ENCODE measurements around the gene ZBP1.

The ZBP1 gene

GRCh38 chr20:57621421-57622200, 1.4 kb upstream of the ZBP1 start:
- POLR2A ChIA-PET (ENCODE audit: low non-redundant PET), result interaction anchor here (0.7 kb wide), 1 partner anchor 1564 kb away, joined by 4 read pairs; no protein-coding TSS in a partner anchor

GRCh38 chr20:57620999-57621398, 773 bp upstream of the ZBP1 start:
- DNase-seq (ENCODE audit: low spot score), result no peak
- TF ChIP-seq CTCF (conservative IDR thresholded peaks at IDR 0.05; ENCODE audit: low read depth), result no peak
- ChIA-PET CTCF (interaction anchor here (0.5 to 1.2 kb wide), 3 partner anchors 11 to 453 kb away, joined by 3 to 6 read pairs (median 3); no protein-coding TSS in a partner anchor), POLR2A (ENCODE audit: low non-redundant PET) (no interaction called here)
- no peak overlapping the region for H3K27ac ChIP-seq

More at GRCh38 chr20:57621421-57622200, 1.4 kb upstream of the ZBP1 start:
- no peak for TF ChIP-seq CTCF (conservative IDR thresholded peaks at IDR 0.05; ENCODE audit: low read depth)
- peak; percentile 38 for DNase-seq (ENCODE audit: low spot score)
- H3K27ac ChIP-seq, result peak overlapping the region; percentile 52; the same call in 1 of the 2 replicates
- CTCF ChIA-PET, result interaction anchor here (0.5 to 3.6 kb wide), 23 partner anchors 12 to 717 kb away, joined by 3 to 20 read pairs (median 4); no protein-coding TSS in a partner anchor

- POLR2A ChIA-PET (ENCODE audit: low non-redundant PET), result no interaction called here
- TF ChIP-seq CTCF (conservative IDR thresholded peaks at IDR 0.05; ENCODE audit: low read depth), result no peak
- CTCF ChIA-PET, result interaction anchor here (0.6 to 2.7 kb wide), 5 partner anchors 13 to 561 kb away, joined by 3 to 7 read pairs (median 3); no protein-coding TSS in a partner anchor
These were observed 985 bp downstream of the ZBP1 start for GRCh38 chr20:57619051-57619831.

GRCh38 chr20:57618764-57619050, 1.5 kb downstream of the ZBP1 start:
- CTCF ChIA-PET, result interaction anchor here (0.6 to 2.7 kb wide), 2 partner anchors 20 to 561 kb away, joined by 3 to 7 read pairs; no protein-coding TSS in a partner anchor
- no peak overlapping the region for H3K27ac ChIP-seq
- TF ChIP-seq CTCF (conservative IDR thresholded peaks at IDR 0.05; ENCODE audit: low read depth), result no peak
- DNase-seq (ENCODE audit: low spot score), result no peak
- POLR2A ChIA-PET (ENCODE audit: low non-redundant PET), result no interaction called here

More at GRCh38 chr20:57619051-57619831, 985 bp downstream of the ZBP1 start:
- no peak for DNase-seq (ENCODE audit: low spot score)
- no peak overlapping the region for H3K27ac ChIP-seq

- H3K27ac ChIP-seq, result no peak overlapping the region
- CTCF ChIA-PET, result interaction anchor here (0.6 to 2.7 kb wide), 4 partner anchors 14 to 562 kb away, joined by 3 to 7 read pairs (median 4); no protein-coding TSS in a partner anchor
- DNase-seq (ENCODE audit: low spot score), result peak; percentile 81
- POLR2A ChIA-PET (ENCODE audit: low non-redundant PET), result interaction anchor here (1.1 kb wide), 1 partner anchor 110 kb away, joined by 3 read pairs; no protein-coding TSS in a partner anchor
- TF ChIP-seq CTCF (conservative IDR thresholded peaks at IDR 0.05; ENCODE audit: low read depth), result no peak
These were observed 2.0 kb downstream of the ZBP1 start for GRCh38 chr20:57618091-57618763.
